Jurkat, Clone E6-1 (cell line): ENCODE data around the gene MTHFSD.

Experiments used
- DNase-seq: peaks from one replicate; pipeline ENCODE4 v3.0.0-alpha.2; 2011; ENCODE audit warnings: low read depth, low spot score
- H3K4me3 ChIP-seq: 2 replicates; pipeline ENCODE4 v1.5.1; 2011; ENCODE audit warnings: mild to moderate bottlenecking, low read length, control low read depth, moderate library complexity

The MTHFSD gene

DNA sequence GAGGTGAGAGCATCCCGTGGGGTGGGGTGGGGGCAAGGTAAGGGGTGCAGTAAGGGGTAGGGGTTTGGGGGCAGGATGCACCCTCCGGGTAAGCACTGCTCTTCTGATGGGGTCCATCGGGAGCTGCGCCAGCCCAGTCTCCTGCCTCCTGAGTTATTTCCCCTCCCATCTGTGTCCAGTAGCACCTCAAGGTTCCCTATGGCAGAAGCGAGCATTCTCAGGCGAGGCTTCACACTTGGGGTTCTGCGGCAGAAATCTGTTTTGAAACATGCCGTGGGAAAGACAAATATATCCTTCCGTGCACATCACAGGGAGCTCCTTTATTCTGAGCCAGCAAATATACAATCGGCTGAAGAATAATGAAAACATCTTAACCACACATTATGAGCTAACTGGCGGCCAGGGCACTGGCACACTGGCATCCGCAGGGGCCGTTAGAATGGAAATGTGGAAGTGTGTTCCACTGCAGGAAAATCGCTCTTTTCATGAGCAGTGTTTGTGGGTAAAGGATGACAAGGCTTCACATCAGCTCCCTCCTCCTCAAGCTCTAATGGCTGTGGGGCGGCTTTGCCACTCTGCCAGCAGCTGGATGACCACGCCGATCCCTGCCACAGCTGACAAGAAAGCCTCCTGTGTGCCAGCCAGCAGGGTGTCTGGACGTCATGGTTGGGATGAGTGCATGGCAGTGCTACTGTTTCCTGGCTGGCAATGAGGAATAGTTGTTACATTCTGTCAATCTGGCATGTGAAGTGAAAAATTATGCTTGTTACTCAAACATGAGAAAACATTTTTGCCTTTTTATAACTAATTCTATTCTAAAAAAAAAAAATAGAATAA, 20.0 kb downstream of the MTHFSD start:
- no peak overlapping the region for H3K4me3 ChIP-seq
- DNase-seq = no peak

DNA sequence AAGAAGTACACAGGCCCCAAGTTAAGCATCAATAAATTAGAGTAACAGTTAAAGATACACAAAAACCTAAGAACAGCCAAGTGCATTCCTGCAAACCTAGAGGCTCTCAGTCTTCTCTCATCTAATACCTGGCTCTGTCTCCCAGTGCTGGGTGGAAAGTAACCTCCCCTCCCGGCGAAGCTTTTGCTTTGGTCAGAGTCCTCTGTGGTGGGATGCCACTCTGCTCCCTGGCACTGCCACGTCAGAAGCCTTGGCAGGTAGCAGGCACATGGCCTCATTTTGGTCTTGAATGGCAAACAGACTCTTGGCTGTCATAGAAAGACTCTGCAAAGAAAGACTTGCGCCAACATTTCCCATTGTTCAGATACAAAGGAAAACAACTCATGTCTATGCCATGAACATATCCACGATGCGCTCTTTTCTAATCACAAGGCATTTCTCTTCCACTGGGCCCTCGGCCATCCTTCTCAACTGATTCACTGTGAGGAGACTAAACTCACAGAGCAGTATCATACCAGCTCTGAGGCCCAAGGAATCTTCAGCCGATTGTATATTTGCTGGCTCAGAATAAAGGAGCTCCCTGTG, 21.2 kb downstream of the MTHFSD start:
- H3K4me3 ChIP-seq = no peak overlapping the region
- no peak for DNase-seq

DNA sequence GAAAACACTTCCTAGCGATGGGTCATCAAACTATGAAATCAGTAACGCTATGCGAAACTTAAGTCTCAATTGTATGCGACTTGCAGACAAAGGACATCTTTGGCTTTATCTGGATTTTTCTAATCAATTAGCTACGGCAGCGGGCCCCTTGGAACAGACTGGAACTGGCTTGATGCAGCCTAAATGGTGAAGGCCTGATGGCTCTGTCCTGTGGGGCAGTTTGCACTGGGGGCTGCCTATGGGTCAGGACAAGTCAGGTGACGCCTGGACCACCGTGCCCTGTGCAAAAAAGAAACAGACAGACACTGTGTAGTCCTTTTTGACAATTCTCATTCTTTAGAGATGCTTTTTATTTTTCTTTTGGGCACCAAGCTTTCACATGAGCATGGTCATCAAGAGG, 22.0 kb downstream of the MTHFSD start:
- no peak overlapping the region for H3K4me3 ChIP-seq
- DNase-seq = no peak

DNA sequence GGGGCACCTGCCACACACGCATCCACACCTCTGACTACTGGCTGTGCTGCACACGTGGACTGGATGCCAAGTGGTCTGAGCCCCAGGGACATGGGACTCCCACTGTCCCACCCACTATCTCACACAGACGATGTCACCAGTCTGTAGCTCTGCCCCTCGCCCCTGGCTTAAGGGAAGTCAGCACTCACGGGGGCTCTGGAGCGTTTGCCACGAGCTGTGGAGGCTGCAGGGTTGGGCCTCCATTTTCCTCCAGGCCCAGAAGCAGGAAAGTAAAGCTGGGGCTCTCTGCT, 22.6 kb downstream of the MTHFSD start:
- no peak for DNase-seq
- H3K4me3 ChIP-seq = no peak overlapping the region

DNA sequence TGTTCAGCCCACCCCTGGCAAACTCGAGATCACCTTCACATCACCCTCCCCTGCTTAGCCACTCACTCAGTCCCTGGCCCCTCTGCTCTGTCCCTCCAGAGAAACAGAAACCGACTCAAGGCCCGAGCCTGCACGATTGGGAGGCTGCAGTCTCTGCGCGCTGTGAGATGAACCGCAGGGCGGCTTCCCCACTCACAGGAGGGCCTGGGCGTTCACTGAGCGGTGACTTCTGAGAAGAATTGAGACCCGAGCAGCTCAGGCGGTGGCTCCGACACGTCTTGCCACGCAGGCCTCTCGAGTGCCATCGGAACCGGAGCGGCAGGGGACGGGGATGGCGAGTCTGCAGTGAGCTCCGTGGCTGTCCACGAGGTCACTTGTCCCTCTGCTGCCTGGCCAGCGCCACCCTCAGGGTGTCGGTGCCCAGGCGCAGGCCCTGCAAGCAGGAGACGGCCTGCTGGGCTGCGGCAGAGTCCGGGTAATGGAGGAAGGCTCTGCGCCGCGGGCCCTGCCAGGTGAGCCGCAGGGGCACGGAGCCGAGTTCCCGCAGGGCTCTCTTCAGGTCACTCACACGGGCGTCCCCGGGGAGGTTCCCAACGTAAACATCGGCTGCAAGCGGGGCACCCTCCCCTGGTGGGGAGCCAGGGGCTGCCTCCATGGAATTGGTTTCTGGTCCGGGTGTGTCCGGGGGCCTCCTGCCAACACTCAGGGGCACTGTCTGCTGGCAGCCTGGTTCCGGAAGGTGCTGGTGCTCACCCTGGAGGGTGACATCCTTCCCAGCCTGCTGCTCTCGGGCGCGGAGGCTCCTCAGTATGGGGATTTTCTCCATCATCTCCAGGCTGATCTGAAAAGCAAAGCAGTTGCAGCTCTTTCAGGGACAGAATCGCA, 23.2 kb downstream of the MTHFSD start:
- no peak for DNase-seq
- H3K4me3 ChIP-seq = no peak overlapping the region

GRCh38 chr16:86531191-86531545, 23.9 kb downstream of the MTHFSD start:
- H3K4me3 ChIP-seq = no peak overlapping the region
- DNase-seq = no peak

- no peak for DNase-seq
- no peak overlapping the region for H3K4me3 ChIP-seq
Measured at GRCh38 chr16:86530251-86531190, 24.5 kb downstream of the MTHFSD start.

DNA sequence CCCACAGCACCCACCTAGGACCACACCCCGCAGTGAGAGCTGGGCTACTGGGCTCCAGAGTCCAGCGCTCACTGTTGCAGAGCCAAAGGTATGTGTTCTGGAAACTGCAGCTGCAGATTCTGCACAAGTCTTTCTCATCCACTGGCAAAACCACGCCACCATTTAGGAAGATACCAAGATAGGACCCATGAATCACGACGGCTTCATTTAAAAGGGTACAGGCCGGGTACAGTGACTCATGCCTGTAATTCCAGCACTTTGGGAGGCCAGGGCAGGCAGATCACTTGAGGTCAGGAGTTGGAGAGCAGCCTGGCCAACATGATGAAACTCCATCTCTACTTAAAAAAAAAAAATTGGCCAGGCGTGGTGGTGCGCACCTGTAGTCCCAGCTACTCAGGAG, 25.9 kb downstream of the MTHFSD start:
- no peak for DNase-seq
- H3K4me3 ChIP-seq = no peak overlapping the region

DNA sequence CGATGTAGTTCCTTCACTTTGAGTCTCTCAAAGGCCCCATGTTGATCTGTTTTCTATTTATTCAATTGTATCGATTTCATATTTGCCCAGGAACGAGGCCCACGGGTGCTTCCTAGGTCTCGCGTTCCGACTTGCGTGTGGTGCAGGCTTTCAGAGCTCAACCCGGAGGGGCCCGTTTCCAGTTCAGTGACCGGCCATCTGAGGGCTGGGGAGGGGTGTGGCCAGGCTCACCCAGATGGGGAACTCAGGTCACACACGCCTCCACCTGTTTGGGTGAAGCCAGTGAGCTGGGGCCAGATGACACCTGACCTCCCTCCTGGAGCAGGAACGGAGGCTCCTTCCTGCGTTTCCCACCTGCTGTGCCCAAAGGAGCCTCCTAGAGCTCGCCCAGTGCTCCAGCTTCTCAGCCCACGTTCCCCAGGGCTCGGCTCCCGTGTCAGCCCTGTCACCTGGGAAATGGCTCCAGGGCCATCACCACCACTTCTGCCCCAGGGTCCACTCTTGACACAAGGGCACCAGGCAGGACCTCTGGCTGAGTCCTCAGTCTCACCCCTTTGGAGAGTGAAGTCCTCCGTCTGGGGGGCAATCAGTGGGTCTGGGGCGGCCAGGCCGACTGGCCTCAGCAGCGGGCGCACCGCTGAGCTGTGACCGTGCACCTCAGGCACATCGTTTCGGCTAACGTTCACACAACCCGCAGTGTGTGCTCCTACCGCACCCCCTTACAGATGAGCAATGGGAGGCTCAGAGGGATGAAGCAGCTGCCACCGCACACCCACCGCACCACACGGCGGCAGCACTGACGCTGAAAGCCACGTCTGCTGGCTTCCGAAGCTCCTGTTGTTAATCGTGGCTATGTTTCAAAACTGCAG, 26.7 kb downstream of the MTHFSD start:
- H3K4me3 ChIP-seq = no peak overlapping the region
- no peak for DNase-seq

DNA sequence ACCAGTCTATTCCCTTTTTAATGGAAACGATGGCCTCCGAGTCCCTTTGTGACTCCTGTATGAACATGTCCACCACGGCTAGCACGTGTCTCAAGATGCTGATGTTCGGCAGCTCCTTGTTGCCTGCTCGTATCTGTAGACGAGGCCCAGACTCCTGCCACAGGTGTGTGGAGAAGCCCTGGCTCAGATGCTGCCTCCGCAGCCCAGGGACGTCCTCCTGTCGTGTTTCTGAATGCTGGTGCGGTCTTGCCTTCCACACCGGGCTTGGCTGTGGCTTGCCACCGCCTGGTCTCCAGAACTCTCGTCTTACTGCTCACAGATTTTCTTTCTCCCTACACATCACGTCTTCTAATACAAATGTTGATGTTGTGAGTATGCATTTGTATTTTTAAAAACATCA, 27.7 kb downstream of the MTHFSD start:
- no peak overlapping the region for H3K4me3 ChIP-seq
- no peak for DNase-seq

GRCh38 chr16:86525696-86526095, 29.3 kb downstream of the MTHFSD start:
- no peak for DNase-seq
- H3K4me3 ChIP-seq = no peak overlapping the region

DNA sequence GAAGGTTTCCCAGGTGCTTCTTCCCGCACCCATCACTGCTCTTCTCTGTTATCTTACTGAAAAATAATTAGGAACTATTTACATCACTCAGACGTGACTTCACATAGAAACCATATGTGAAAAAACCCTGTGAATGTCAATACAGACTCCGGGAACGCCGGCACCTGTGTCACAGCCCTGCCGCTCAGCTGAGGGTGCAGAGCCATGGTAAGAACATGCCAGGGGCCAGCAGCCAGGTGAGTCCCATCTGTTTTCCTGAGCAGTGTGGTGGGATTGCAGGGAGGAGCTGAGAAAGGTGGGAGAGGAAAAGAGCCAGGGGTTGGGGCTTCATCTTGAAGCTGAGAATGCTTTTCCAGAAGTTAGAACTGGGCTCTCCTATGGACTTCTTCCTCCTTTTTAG, 31.0 kb downstream of the MTHFSD start:
- no peak for DNase-seq
- H3K4me3 ChIP-seq = no peak overlapping the region

GRCh38 chr16:86523166-86523740, 31.8 kb downstream of the MTHFSD start:
- H3K4me3 ChIP-seq = no peak overlapping the region
- DNase-seq = no peak

DNA sequence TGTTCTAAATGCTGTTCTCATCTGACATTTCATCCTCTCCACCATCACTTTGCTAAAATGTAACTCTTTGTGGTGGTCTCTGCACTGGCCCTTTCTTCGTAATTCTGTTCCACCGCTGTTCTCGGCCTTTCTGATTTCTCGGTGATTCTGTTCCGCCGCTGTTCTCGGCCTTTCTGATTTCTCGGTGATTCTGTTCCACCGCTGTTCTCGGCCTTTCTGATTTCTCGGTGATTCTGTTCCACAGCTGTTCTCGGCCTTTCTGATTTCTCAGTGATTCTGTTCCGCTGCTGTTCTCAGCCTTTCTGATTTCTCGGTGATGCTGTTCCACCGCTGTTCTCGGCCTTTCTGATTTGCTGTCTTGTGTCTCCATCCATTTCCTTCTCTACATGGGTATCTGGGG, 32.4 kb downstream of the MTHFSD start:
- no peak for DNase-seq
- H3K4me3 ChIP-seq = no peak overlapping the region

- DNase-seq = no peak
- H3K4me3 ChIP-seq = no peak overlapping the region
Measured at GRCh38 chr16:86521236-86522197, 33.5 kb downstream of the MTHFSD start.

GRCh38 chr16:86520317-86521210, 34.5 kb downstream of the MTHFSD start:
- H3K4me3 ChIP-seq = no peak overlapping the region
- DNase-seq = no peak
